ENCODE results near the gene CCDC80. TPM values are rescaled to one million over a fixed set of nuclear protein-coding genes. Genes with fewer than 3 reads are reported as not detected.

Gene CCDC80
- polyA plus RNA-seq, 1 donor, result 27.6 TPM

- no peaks in the 10 kb centered on the region for H3K27me3 ChIP-seq (ENCODE audit: control insufficient read depth, insufficient read depth, low read length)
- H3K4me1 ChIP-seq (ENCODE audit: control insufficient read depth, insufficient read depth, low read length), result no peaks in the 10 kb centered on the region
- no peak overlapping the region for H3K27ac ChIP-seq (ENCODE audit: low read length)
- H3K4me3 ChIP-seq (ENCODE audit: low read length), result no peak overlapping the region
- H3K36me3 ChIP-seq (ENCODE audit: control insufficient read depth, insufficient read depth, low read length), result peaks cover 10% of the 10 kb centered on the region
- no peaks in the 10 kb centered on the region for H3K9me3 ChIP-seq (ENCODE audit: control insufficient read depth, low read depth, low read length)
- DNase-seq, result no peak
- WGBS (ENCODE audit: insufficient coverage, low lambda C conversion rate), result 100% methylated on average over 2 of the region's 2 CpGs
These were observed 43.0 kb downstream of the CCDC80 start for GRCh38 chr3:112597945-112598344.

- no peak overlapping the region for H3K27ac ChIP-seq (ENCODE audit: low read length)
- WGBS (ENCODE audit: insufficient coverage, low lambda C conversion rate), result no CpG with 5 or more reads among the region's 2 CpGs
- no peaks in the 10 kb centered on the region for H3K9me3 ChIP-seq (ENCODE audit: control insufficient read depth, low read depth, low read length)
- H3K4me1 ChIP-seq (ENCODE audit: control insufficient read depth, insufficient read depth, low read length), result no peaks in the 10 kb centered on the region
- peaks cover 15% of the 10 kb centered on the region for H3K36me3 ChIP-seq (ENCODE audit: control insufficient read depth, insufficient read depth, low read length)
- no peak overlapping the region for H3K4me3 ChIP-seq (ENCODE audit: low read length)
- DNase-seq, result no peak
- H3K27me3 ChIP-seq (ENCODE audit: control insufficient read depth, insufficient read depth, low read length), result no peaks in the 10 kb centered on the region
These were observed 46.1 kb downstream of the CCDC80 start for GRCh38 chr3:112594856-112595255.

- no peak overlapping the region for H3K4me3 ChIP-seq (ENCODE audit: low read length)
- no peaks in the 10 kb centered on the region for H3K9me3 ChIP-seq (ENCODE audit: control insufficient read depth, low read depth, low read length)
- no peak overlapping the region for H3K27ac ChIP-seq (ENCODE audit: low read length)
- no peaks in the 10 kb centered on the region for H3K4me1 ChIP-seq (ENCODE audit: control insufficient read depth, insufficient read depth, low read length)
- H3K27me3 ChIP-seq (ENCODE audit: control insufficient read depth, insufficient read depth, low read length), result no peaks in the 10 kb centered on the region
- peaks cover 15% of the 10 kb centered on the region for H3K36me3 ChIP-seq (ENCODE audit: control insufficient read depth, insufficient read depth, low read length)
- no peak for DNase-seq
These were observed 47.7 kb downstream of the CCDC80 start for GRCh38 chr3:112593258-112593657.

- Histone ChIP-seq H3K4me1 (ENCODE audit: control insufficient read depth, insufficient read depth, low read length) (no peaks in the 10 kb centered on the region), H3K27me3 (ENCODE audit: control insufficient read depth, insufficient read depth, low read length) (no peaks in the 10 kb centered on the region), H3K4me3 (ENCODE audit: low read length) (no peak overlapping the region), H3K9me3 (ENCODE audit: control insufficient read depth, low read depth, low read length) (no peaks in the 10 kb centered on the region), H3K36me3 (ENCODE audit: control insufficient read depth, insufficient read depth, low read length) (peaks cover 27% of the 10 kb centered on the region), H3K27ac (ENCODE audit: low read length) (no peak overlapping the region)
- 100% methylated on average over 1 of the region's 1 CpG for WGBS (ENCODE audit: insufficient coverage, low lambda C conversion rate)
- DNase-seq, result no peak
These were observed 53.6 kb downstream of the CCDC80 start for GRCh38 chr3:112587336-112587735.

GRCh38 chr3:112585782-112586181 is 55.2 kb downstream of the CCDC80 start:
- Histone ChIP-seq H3K27me3 (ENCODE audit: control insufficient read depth, insufficient read depth, low read length) (no peaks in the 10 kb centered on the region), H3K36me3 (ENCODE audit: control insufficient read depth, insufficient read depth, low read length) (peaks cover 30% of the 10 kb centered on the region), H3K4me1 (ENCODE audit: control insufficient read depth, insufficient read depth, low read length) (no peaks in the 10 kb centered on the region), H3K9me3 (ENCODE audit: control insufficient read depth, low read depth, low read length) (no peaks in the 10 kb centered on the region), H3K4me3 (ENCODE audit: low read length) (no peak overlapping the region), H3K27ac (ENCODE audit: low read length) (no peak overlapping the region)
- DNase-seq, result no peak

- Histone ChIP-seq H3K36me3 (ENCODE audit: control insufficient read depth, insufficient read depth, low read length) (peaks cover 36% of the 10 kb centered on the region), H3K4me1 (ENCODE audit: control insufficient read depth, insufficient read depth, low read length) (no peaks in the 10 kb centered on the region), H3K27ac (ENCODE audit: low read length) (no peak overlapping the region), H3K4me3 (ENCODE audit: low read length) (no peak overlapping the region), H3K27me3 (ENCODE audit: control insufficient read depth, insufficient read depth, low read length) (no peaks in the 10 kb centered on the region), H3K9me3 (ENCODE audit: control insufficient read depth, low read depth, low read length) (no peaks in the 10 kb centered on the region)
- no peak for DNase-seq
- WGBS (ENCODE audit: insufficient coverage, low lambda C conversion rate), result no CpG with 5 or more reads among the region's 3 CpGs
These were observed 57.8 kb downstream of the CCDC80 start for GRCh38 chr3:112583105-112583504.

- no peak overlapping the region for H3K27ac ChIP-seq (ENCODE audit: low read length)
- no peaks in the 10 kb centered on the region for H3K4me1 ChIP-seq (ENCODE audit: control insufficient read depth, insufficient read depth, low read length)
- H3K27me3 ChIP-seq (ENCODE audit: control insufficient read depth, insufficient read depth, low read length), result no peaks in the 10 kb centered on the region
- H3K36me3 ChIP-seq (ENCODE audit: control insufficient read depth, insufficient read depth, low read length), result peaks cover 36% of the 10 kb centered on the region
- DNase-seq, result peak in 1 of 2 donors; percentile 22
- no peaks in the 10 kb centered on the region for H3K9me3 ChIP-seq (ENCODE audit: control insufficient read depth, low read depth, low read length)
- H3K4me3 ChIP-seq (ENCODE audit: low read length), result no peak overlapping the region
- 80% methylated on average over 2 of the region's 2 CpGs for WGBS (ENCODE audit: insufficient coverage, low lambda C conversion rate)
These were observed 58.6 kb downstream of the CCDC80 start for GRCh38 chr3:112582244-112582874.

GRCh38 chr3:112579697-112580096 is 61.2 kb downstream of the CCDC80 start:
- Histone ChIP-seq H3K4me1 (ENCODE audit: control insufficient read depth, insufficient read depth, low read length) (no peaks in the 10 kb centered on the region), H3K9me3 (ENCODE audit: control insufficient read depth, low read depth, low read length) (no peaks in the 10 kb centered on the region), H3K27me3 (ENCODE audit: control insufficient read depth, insufficient read depth, low read length) (no peaks in the 10 kb centered on the region), H3K36me3 (ENCODE audit: control insufficient read depth, insufficient read depth, low read length) (peaks cover 23% of the 10 kb centered on the region), H3K4me3 (ENCODE audit: low read length) (no peak overlapping the region), H3K27ac (ENCODE audit: low read length) (no peak overlapping the region)
- DNase-seq, result no peak
- no CpG with 5 or more reads among the region's 3 CpGs for WGBS (ENCODE audit: insufficient coverage, low lambda C conversion rate)

GRCh38 chr3:112579232-112579631 is 61.7 kb downstream of the CCDC80 start:
- DNase-seq, result no peak
- Histone ChIP-seq H3K9me3 (ENCODE audit: control insufficient read depth, low read depth, low read length) (no peaks in the 10 kb centered on the region), H3K4me3 (ENCODE audit: low read length) (no peak overlapping the region), H3K4me1 (ENCODE audit: control insufficient read depth, insufficient read depth, low read length) (no peaks in the 10 kb centered on the region), H3K36me3 (ENCODE audit: control insufficient read depth, insufficient read depth, low read length) (peaks cover 19% of the 10 kb centered on the region), H3K27me3 (ENCODE audit: control insufficient read depth, insufficient read depth, low read length) (no peaks in the 10 kb centered on the region), H3K27ac (ENCODE audit: low read length) (no peak overlapping the region)
- WGBS (ENCODE audit: insufficient coverage, low lambda C conversion rate), result 71% methylated on average over 1 of the region's 3 CpGs

GRCh38 chr3:112572701-112573100 is 68.2 kb downstream of the CCDC80 start:
- DNase-seq, result no peak
- no peaks in the 10 kb centered on the region for H3K9me3 ChIP-seq (ENCODE audit: control insufficient read depth, low read depth, low read length)
- no peak overlapping the region for H3K27ac ChIP-seq (ENCODE audit: low read length)
- whole genome bisulfite sequencing (ENCODE audit: insufficient coverage, low lambda C conversion rate), result no CpG with 5 or more reads among the region's 1 CpG
- no peaks in the 10 kb centered on the region for H3K27me3 ChIP-seq (ENCODE audit: control insufficient read depth, insufficient read depth, low read length)
- H3K4me1 ChIP-seq (ENCODE audit: control insufficient read depth, insufficient read depth, low read length), result no peaks in the 10 kb centered on the region
- no peak overlapping the region for H3K4me3 ChIP-seq (ENCODE audit: low read length)
- H3K36me3 ChIP-seq (ENCODE audit: control insufficient read depth, insufficient read depth, low read length), result peaks cover 22% of the 10 kb centered on the region

GRCh38 chr3:112569265-112569664 is 71.7 kb downstream of the CCDC80 start:
- no peak for DNase-seq
- H3K36me3 ChIP-seq (ENCODE audit: control insufficient read depth, insufficient read depth, low read length), result peaks cover 25% of the 10 kb centered on the region
- WGBS (ENCODE audit: insufficient coverage, low lambda C conversion rate), result no CpG with 5 or more reads among the region's 1 CpG
- no peaks in the 10 kb centered on the region for H3K9me3 ChIP-seq (ENCODE audit: control insufficient read depth, low read depth, low read length)
- H3K4me1 ChIP-seq (ENCODE audit: control insufficient read depth, insufficient read depth, low read length), result peaks cover 3% of the 10 kb centered on the region
- no peak overlapping the region for H3K27ac ChIP-seq (ENCODE audit: low read length)
- H3K4me3 ChIP-seq (ENCODE audit: low read length), result no peak overlapping the region
- H3K27me3 ChIP-seq (ENCODE audit: control insufficient read depth, insufficient read depth, low read length), result no peaks in the 10 kb centered on the region
